Breast epithelium (tissue), 4 donors: ENCODE results near the gene ZNF385A. TPM values are rescaled to one million over a fixed set of nuclear protein-coding genes. Genes with fewer than 3 reads are reported as not detected.

Source experiments
- DNase-seq, 2 donors: peaks; one replicate each; pipeline ENCODE4 v3.0.0-alpha.2; 2019; ENCODE audit warnings: low spot score in 2 of 2
- H3K27ac ChIP-seq, 2 donors: fragments of 200-600 bp; sonication (generic) in 1 of 2; one replicate each; pipeline ENCODE4 v1.5.1; 2016 to 2019; ENCODE audit warnings: mild to moderate bottlenecking in 1 of 2
- H3K27me3 ChIP-seq, 2 donors: fragments of 200-600 bp; sonication (generic) in 1 of 2; one replicate each; pipeline versions ENCODE4 v1.5.1 to v1.6.0; 2017 to 2019; ENCODE audit warnings: control low read depth in 1 of 2, mild to moderate bottlenecking in 1 of 2
- H3K36me3 ChIP-seq: fragments of 200-600 bp; one replicate; pipeline ENCODE4 v1.5.1; 2019
- H3K4me1 ChIP-seq, 2 donors: fragments of 200-600 bp; sonication (generic); one replicate each; pipeline ENCODE4 v1.5.1; 2016 to 2019; ENCODE audit warnings: control low read depth in 1 of 2
- H3K4me3 ChIP-seq, 3 donors: fragments of 200-600 bp; sonication (generic); 1 replicate in 2 of 3; 2 replicates in 1 of 3; pipeline ENCODE4 v1.5.1; 2016 to 2019; ENCODE audit warnings: mild to moderate bottlenecking in 3 of 3, moderate library complexity in 2 of 3
- H3K9me3 ChIP-seq, 2 donors: fragments of 200-600 bp; sonication (generic) in 1 of 2; one replicate each; pipeline ENCODE4 v1.5.1; 2016 to 2019; ENCODE audit warnings: control low read depth in 1 of 2
- CTCF ChIP-seq, 3 donors: fragments of 450-650 bp; IDR thresholded peaks; one replicate each; pipeline ENCODE4 v1.5.1; 2016 to 2017; ENCODE audit warnings: antibody characterized with exemption in 3 of 3, mild to moderate bottlenecking in 3 of 3, moderate library complexity in 3 of 3
- POLR2A ChIP-seq: fragments of 450-650 bp; IDR thresholded peaks from one replicate; pipeline ENCODE4 v1.6.1; 2016; ENCODE audit warnings: antibody characterized with exemption, mild to moderate bottlenecking, moderate library complexity
- POLR2AphosphoS5 ChIP-seq, 3 donors: sonication (generic); formaldehyde crosslinking; IDR thresholded peaks; one replicate each; pipeline ENCODE4 v1.6.1; 2017; ENCODE audit warnings: antibody characterized with exemption in 3 of 3
- intact Hi-C: fragments of 100-400 bp; cut with DNase I; formaldehyde crosslinking; loops from one replicate; pipeline ENCODE4 v1.15.1; 2023; ENCODE audit warnings: low total_unique reads
- total RNA-seq, 3 donors: library from RNA; depleted of rRNA; stranded (reverse); fragments of >200 nt; gene quantifications; one replicate each; pipeline ENCODE4 v1.1.0, GENCODE V29; 2016

The ZNF385A gene
- total RNA-seq, 3 donors from 2014 or later = 8.9 to 18.4 (median 10.5) TPM

- H3K9me3 ChIP-seq = no peaks in the 10 kb centered on the region
- peaks cover 0 to 10% of the 10 kb centered on the region in 2 donors for H3K4me1 ChIP-seq
- peak overlapping the region in 1 of 3 donors; percentile 8 for H3K4me3 ChIP-seq
- TF ChIP-seq CTCF (IDR thresholded peaks at IDR 0.05) (no peak), POLR2A (no peak), POLR2AphosphoS5 (IDR thresholded peaks at IDR 0.05) (no peak)
- intact Hi-C loops = no loop called here
- DNase-seq = no peak
- no peaks in the 10 kb centered on the region for H3K27me3 ChIP-seq
- H3K36me3 ChIP-seq = no peaks in the 10 kb centered on the region
- H3K27ac ChIP-seq = peak overlapping the region; percentile 83 to 90
Observed at GRCh38 chr12:54389134-54389508, 4.6 kb upstream of the ZNF385A start.

- Histone ChIP-seq H3K27me3 (no peaks in the 10 kb centered on the region), H3K4me3 (peak overlapping the region in 1 of 3 donors; percentile 8), H3K9me3 (no peaks in the 10 kb centered on the region), H3K27ac (peak overlapping the region; percentile 83 to 90), H3K36me3 (no peaks in the 10 kb centered on the region), H3K4me1 (peaks cover 0 to 10% of the 10 kb centered on the region in 2 donors)
- TF ChIP-seq POLR2A = no peak
- no peak for TF ChIP-seq POLR2AphosphoS5 (IDR thresholded peaks at IDR 0.05)
- TF ChIP-seq CTCF (IDR thresholded peaks at IDR 0.05) = no peak
- intact Hi-C loops = no loop called here
- no peak for DNase-seq
Observed at GRCh38 chr12:54388237-54389133, 4.0 kb upstream of the ZNF385A start.

- Histone ChIP-seq H3K9me3 (no peaks in the 10 kb centered on the region), H3K4me3 (no peak overlapping the region), H3K27me3 (no peaks in the 10 kb centered on the region), H3K4me1 (peaks cover 0 to 10% of the 10 kb centered on the region in 2 donors), H3K36me3 (no peaks in the 10 kb centered on the region), H3K27ac (peak overlapping the region; percentile 83 to 90)
- no peak for DNase-seq
- TF ChIP-seq POLR2A (no peak), POLR2AphosphoS5 (IDR thresholded peaks at IDR 0.05) (no peak), CTCF (IDR thresholded peaks at IDR 0.05) (no peak)
- intact Hi-C loops = no loop called here
Observed at GRCh38 chr12:54387114-54387467, 2.6 kb upstream of the ZNF385A start.

GRCh38 chr12:54386403-54387113, 2.0 kb upstream of the ZNF385A start:
- Histone ChIP-seq H3K27ac (peak overlapping the region; percentile 83 to 90), H3K4me3 (no peak overlapping the region), H3K9me3 (no peaks in the 10 kb centered on the region), H3K27me3 (no peaks in the 10 kb centered on the region), H3K36me3 (no peaks in the 10 kb centered on the region), H3K4me1 (peaks cover 0 to 10% of the 10 kb centered on the region in 2 donors)
- no peak for DNase-seq
- TF ChIP-seq POLR2AphosphoS5 (IDR thresholded peaks at IDR 0.05) (no peak), POLR2A (no peak), CTCF (IDR thresholded peaks at IDR 0.05) (no peak)
- intact Hi-C loops = no loop called here
